Omental fat pad (tissue), 4 donors: ENCODE results near the gene ESF1. TPM values are rescaled to one million over a fixed set of nuclear protein-coding genes. Genes with fewer than 3 reads are reported as not detected.

Source experiments
- ATAC-seq: fragments of 150-250 bp; one replicate; pipeline ENCODE4 v1.9.1; 2016; ENCODE audit warnings: mild to moderate bottlenecking, moderate library complexity; ENCODE audit not compliant: low FRiP score
- DNase-seq: peaks from one replicate; pipeline ENCODE4 v3.0.0-alpha.2; 2019; ENCODE audit warnings: low spot score
- total RNA-seq, 4 donors: library from RNA; depleted of rRNA; stranded (reverse); fragments of >200 nt; gene quantifications; one replicate each; pipeline ENCODE4 v1.1.0, GENCODE V29; 2016
- TF ChIP-seq, protein P1 (sequence below), 3 donors: fragments of 450-650 bp; IDR thresholded peaks; one replicate each; pipeline ENCODE4 v1.5.1; 2016 to 2017; ENCODE audit warnings: antibody characterized with exemption in 3 of 3, mild to moderate bottlenecking in 3 of 3, moderate library complexity in 2 of 3

The ESF1 gene
- total RNA-seq, 4 donors from 2014 or later, result 11.2 to 25.1 (median 15.2) TPM

DNA sequence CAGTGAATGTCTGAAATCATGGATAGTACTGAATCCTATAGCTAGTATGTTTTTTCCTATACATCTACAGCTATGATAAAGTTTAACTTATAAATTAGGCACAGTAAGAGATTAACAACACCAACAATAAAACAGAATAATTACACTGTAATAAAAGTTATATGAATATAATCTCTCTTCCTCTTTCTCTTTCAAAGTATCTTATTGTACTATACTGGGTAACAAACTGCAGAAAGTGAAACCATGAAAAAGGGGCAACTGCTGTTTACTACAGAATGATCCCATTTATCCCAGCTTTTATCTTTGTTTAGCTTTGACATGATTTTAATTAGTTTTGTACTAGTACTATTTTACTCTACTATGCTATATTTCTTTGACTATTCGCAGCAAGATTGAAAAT lies 25.8 kb downstream of the ESF1 start:
- TF ChIP-seq, protein P1, sequence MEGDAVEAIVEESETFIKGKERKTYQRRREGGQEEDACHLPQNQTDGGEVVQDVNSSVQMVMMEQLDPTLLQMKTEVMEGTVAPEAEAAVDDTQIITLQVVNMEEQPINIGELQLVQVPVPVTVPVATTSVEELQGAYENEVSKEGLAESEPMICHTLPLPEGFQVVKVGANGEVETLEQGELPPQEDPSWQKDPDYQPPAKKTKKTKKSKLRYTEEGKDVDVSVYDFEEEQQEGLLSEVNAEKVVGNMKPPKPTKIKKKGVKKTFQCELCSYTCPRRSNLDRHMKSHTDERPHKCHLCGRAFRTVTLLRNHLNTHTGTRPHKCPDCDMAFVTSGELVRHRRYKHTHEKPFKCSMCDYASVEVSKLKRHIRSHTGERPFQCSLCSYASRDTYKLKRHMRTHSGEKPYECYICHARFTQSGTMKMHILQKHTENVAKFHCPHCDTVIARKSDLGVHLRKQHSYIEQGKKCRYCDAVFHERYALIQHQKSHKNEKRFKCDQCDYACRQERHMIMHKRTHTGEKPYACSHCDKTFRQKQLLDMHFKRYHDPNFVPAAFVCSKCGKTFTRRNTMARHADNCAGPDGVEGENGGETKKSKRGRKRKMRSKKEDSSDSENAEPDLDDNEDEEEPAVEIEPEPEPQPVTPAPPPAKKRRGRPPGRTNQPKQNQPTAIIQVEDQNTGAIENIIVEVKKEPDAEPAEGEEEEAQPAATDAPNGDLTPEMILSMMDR (IDR thresholded peaks at IDR 0.05), result no peak
- DNase-seq (no peak), ATAC-seq (no peak)

DNA sequence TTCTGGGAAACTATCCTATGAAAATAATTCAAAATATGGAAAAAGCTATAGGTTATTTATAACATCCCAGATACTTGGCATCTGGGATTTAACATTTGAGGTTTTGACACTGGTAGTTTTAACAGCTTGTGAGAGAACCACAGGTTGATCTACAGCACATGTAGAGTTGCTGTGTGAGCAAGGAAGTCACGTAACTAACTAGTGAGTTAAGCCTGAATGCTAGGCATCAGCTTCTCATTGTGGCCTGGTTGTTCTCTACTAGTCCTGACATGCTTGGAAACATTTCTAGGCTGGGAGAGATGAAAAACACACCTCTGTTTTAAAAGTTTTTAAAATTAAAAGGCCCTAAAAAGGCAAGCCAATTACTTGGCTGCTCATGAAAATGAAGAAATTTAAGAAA lies 28.2 kb downstream of the ESF1 start:
- ATAC-seq (no peak), DNase-seq (no peak)
- TF ChIP-seq, protein P1 (IDR thresholded peaks at IDR 0.05), result no peak

DNA sequence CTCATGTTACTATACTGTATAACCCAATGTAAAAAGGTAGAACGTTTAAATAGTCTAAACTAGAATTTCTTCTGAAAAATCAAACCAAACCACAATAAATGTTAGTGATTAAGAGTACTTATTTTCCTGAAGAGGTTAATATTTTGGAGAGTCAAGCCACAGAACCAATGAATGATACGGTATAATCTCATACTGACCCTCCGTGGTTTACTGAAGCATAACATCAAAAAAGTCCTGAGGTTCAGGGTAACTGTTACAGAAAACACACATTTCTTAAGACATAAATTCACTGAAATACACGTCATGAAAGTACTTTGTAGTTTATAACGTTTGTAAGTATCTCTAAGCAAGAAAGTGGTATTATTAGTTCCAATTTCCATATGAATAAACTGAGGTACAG lies 28.9 kb downstream of the ESF1 start:
- ATAC-seq, result no peak
- TF ChIP-seq, protein P1 (IDR thresholded peaks at IDR 0.05), result no peak
- no peak for DNase-seq

DNA sequence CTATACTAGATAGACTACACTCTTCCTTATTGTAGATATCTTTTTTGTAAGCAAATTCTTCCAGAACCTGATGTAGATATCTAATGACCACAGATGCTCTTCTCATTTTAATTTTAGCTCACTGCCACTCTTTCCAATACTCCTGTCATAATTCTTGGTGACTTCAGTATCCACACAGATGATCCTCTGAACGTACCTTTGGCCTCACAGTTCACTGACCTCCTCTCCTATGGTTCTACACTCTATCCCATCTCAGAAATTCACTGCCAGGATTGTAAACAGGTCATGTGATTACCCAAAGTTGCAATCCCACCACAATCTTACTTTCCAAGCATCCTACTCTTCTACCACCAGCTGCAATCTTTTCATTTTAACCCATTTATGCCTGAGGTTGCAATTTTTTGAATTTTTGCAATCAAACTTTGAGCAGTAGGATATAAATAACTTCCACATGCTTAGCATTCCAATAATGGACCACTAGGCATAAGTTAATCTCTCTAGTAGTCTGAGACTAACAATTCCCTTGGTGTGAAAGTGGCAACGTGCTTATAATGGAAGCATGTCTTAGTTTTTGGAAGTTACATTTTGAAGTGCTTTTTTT lies 31.2 kb downstream of the ESF1 start:
- peak; percentile 19 for ATAC-seq
- no peak for DNase-seq
- TF ChIP-seq, protein P1 (IDR thresholded peaks at IDR 0.05), result no peak

DNA sequence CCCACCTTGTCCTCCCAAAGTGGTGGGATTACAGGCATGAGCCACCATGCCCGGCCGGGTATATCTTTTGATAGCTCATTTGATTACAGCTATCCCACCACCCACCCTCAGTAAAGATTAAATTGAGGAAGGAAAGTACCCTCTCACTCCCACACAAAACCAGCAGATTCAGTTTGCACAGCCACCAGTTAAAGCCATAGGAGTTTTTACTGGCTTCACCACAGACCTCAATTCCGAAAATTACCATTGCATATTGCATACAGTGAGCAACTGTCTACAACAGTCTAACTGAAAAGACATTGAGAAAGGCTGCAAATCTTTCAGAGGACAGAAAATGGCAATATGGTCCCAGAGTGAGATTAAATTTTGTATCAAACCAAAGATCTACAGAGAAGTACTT lies 34.9 kb downstream of the ESF1 start:
- TF ChIP-seq, protein P1 (IDR thresholded peaks at IDR 0.05), result no peak
- no peak for DNase-seq
- ATAC-seq, result no peak

DNA sequence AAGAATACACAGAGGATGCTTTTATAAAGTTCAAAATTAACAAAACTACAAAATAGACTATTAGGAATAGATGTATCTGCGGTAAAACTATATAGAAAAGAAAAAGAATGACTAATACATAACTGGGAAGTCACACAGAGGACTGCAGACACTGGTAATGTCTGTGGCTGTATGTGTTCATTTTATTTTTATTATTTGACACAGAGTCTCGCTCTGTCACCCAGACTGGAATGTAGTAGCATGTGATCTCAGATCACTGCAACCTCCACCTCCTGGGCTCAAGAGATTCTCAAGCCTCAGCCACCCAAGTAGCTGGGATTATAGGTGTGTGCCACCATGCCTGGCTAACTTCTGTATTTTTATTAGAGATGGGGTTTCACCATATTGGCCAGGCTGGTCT lies 38.9 kb downstream of the ESF1 start:
- DNase-seq (no peak), ATAC-seq (no peak)
- TF ChIP-seq, protein P1 (IDR thresholded peaks at IDR 0.05), result no peak

DNA sequence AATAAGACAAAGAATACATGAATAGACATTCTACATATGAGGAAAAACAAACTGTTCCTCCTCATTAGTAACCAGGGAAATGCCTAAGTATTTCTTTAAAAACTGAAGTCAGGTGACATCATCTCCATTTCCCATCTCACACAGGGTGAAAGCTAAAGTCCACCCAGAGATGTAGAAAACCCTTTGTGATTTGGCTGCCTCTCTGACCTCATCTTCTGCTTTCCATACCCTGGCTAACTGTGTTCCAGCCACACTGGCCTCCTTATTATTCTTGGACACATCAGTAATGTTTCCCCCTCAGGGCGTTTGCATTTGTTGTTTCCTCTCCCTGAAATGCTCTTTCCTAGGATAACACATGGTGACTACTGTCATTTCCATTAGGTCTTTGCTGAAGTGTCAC lies 40.4 kb downstream of the ESF1 start:
- ATAC-seq (no peak), DNase-seq (no peak)
- TF ChIP-seq, protein P1 (IDR thresholded peaks at IDR 0.05), result no peak
